HCT116 (cell line): Measurements from ENCODE around the gene PDK1. TPM values are rescaled to one million over a fixed set of nuclear protein-coding genes. Genes with fewer than 3 reads are reported as not detected.

ENCODE experiments used
- ATAC-seq: fragments of 200-7000 bp; cut with Tn5 transposase; 2 replicates; pipeline ENCODE4 v1.9.1; 2020; ENCODE audit warnings: mild to moderate bottlenecking, moderate library complexity
- BruUV-seq: library from RNA; stranded (reverse); fragments of 400-500 nt; replicated peaks from 2 replicates; lab custom pipeline; 2021; lab: Mats Ljungman, UMichigan
- CTCF ChIA-PET: fragments of 300-600 bp; sonication (Branson Sonifier 250); formaldehyde crosslinking; loops from one replicate; lab custom pipeline; 2021; ENCODE audit warnings: antibody characterized with exemption; lab: Charles Lee
- POLR2A ChIA-PET: fragments of 300-600, 350-600 bp; sonication (Branson Sonifier 250); formaldehyde crosslinking; loops from one replicate; lab custom pipeline; 2021; ENCODE audit warnings: antibody characterized with exemption; lab: Charles Lee
- RAD21 ChIA-PET, 2 experiments: fragments of 300-600 bp; sonication (Branson Sonifier 250); formaldehyde crosslinking; loops; one replicate each; lab custom pipeline; 2023; ENCODE audit warnings: low total read pairs in 2 of 2; ENCODE audit not compliant: uncharacterized antibody in 2 of 2, unreplicated experiment in 2 of 2, low non-redundant PET in 1 of 2; lab: Charles Lee
- DNase-seq: peaks from one replicate; pipeline ENCODE4 v3.0.0-alpha.2; 2010; ENCODE audit warnings: low read depth, low spot score
- H2AFZ ChIP-seq: fragments of 200-600 bp; shearing (Covaris generic), sonication (generic); 2 replicates; pipeline ENCODE4 v1.6.1; 2017; ENCODE audit warnings: low read depth, mixed run types, mixed read lengths, antibody characterized with exemption, low read length; ENCODE audit not compliant: poor library complexity, severe bottlenecking
- H3K27ac ChIP-seq: 2 replicates; pipeline ENCODE4 v1.5.1; 2012; ENCODE audit warnings: low read depth, low read length
- H3K27me3 ChIP-seq: fragments of 200-600 bp; sonication (generic); 2 replicates; pipeline ENCODE4 v1.6.1; 2016; ENCODE audit warnings: mixed run types, low read length, mixed read lengths; ENCODE audit not compliant: insufficient read depth
- H3K36me3 ChIP-seq, 2 experiments: fragments of 200-500 bp in 1 of 2; fragments of 200-600 bp in 1 of 2; sonication (Bioruptor generic) in 1 of 2; sonication (generic) in 1 of 2; 2 replicates each; pipeline versions ENCODE4 v1.5.1 to v1.6.1; 2014 to 2016; ENCODE audit warnings: low read length in 2 of 2, inconsistent platforms in 1 of 2, mixed read lengths in 1 of 2, mixed run types in 1 of 2; ENCODE audit not compliant: insufficient read depth in 2 of 2, control insufficient read depth in 1 of 2
- H3K4me1 ChIP-seq, 2 experiments: fragments of 200-600 bp in 1 of 2; sonication (generic) in 1 of 2; 2 replicates each; pipeline versions ENCODE4 v1.5.1 to v1.6.1; 2012 to 2017; ENCODE audit warnings: low read length in 2 of 2, inconsistent platforms in 1 of 2, mild to moderate bottlenecking in 1 of 2, mixed read lengths in 1 of 2, mixed run types in 1 of 2, moderate library complexity in 1 of 2; ENCODE audit not compliant: insufficient read depth in 2 of 2, control insufficient read depth in 1 of 2
- H3K4me2 ChIP-seq: fragments of 200-600 bp; sonication (generic); 2 replicates; pipeline ENCODE4 v1.6.1; 2017; ENCODE audit warnings: mixed run types, low read length, mixed read lengths
- H3K4me3 ChIP-seq, 2 experiments: fragments of 200-600 bp in 1 of 2; sonication (generic) in 1 of 2; replicated peaks in 1 of 2; 2 replicates each; pipeline ENCODE4 v1.5.1; 2011 to 2016; ENCODE audit warnings: low read length in 2 of 2, control low read depth in 1 of 2, low read depth in 1 of 2, mild to moderate bottlenecking in 1 of 2, mixed read lengths in 1 of 2, mixed run types in 1 of 2
- H3K79me2 ChIP-seq: fragments of 200-600 bp; sonication (generic); 2 replicates; pipeline ENCODE4 v1.6.1; 2017; ENCODE audit warnings: mild to moderate bottlenecking, mixed run types, low read length, moderate library complexity, mixed read lengths; ENCODE audit not compliant: insufficient read depth
- H3K9ac ChIP-seq: fragments of 200-600 bp; sonication (generic); 2 replicates; pipeline ENCODE4 v1.6.1; 2016; ENCODE audit warnings: low read length, mixed read lengths
- H3K9me2 ChIP-seq: fragments of 200-600 bp; sonication (generic), shearing (Covaris generic); 2 replicates; pipeline ENCODE4 v1.6.1; 2017; ENCODE audit warnings: mixed run types, mild to moderate bottlenecking, moderate library complexity; ENCODE audit not compliant: insufficient read depth
- H3K9me3 ChIP-seq, 2 experiments: fragments of 200-500 bp in 1 of 2; fragments of 200-600 bp in 1 of 2; sonication (Bioruptor generic) in 1 of 2; sonication (generic) in 1 of 2; 2 replicates each; pipeline ENCODE4 v1.6.1; 2014 to 2017; ENCODE audit warnings: low read length in 2 of 2, mixed read lengths in 2 of 2, inconsistent platforms in 1 of 2, low read depth in 1 of 2, mild to moderate bottlenecking in 1 of 2, mixed run types in 1 of 2, moderate library complexity in 1 of 2; ENCODE audit not compliant: control insufficient read depth in 1 of 2, insufficient read depth in 1 of 2
- H4K20me1 ChIP-seq: fragments of 200-600 bp; sonication (generic), shearing (Covaris generic); 2 replicates; pipeline ENCODE4 v1.6.1; 2017; ENCODE audit warnings: mixed run types, mild to moderate bottlenecking, moderate library complexity; ENCODE audit not compliant: insufficient read depth
- ATF3 ChIP-seq: IDR thresholded peaks from 2 replicates; pipeline ENCODE4 v1.6.1; 2012
- CEBPB ChIP-seq: IDR thresholded peaks from 2 replicates; pipeline ENCODE4 v1.6.1; 2012; ENCODE audit warnings: low read depth
- CTCF ChIP-seq, 3 experiments: fragments of 200-600 bp in 1 of 3; sonication (generic) in 1 of 3; IDR thresholded peaks in 2 of 3; conservative IDR thresholded peaks in 1 of 3; 2 replicates each; pipeline ENCODE4 v1.5.1; 2012 to 2017; ENCODE audit warnings: low read depth in 2 of 3, low read length in 2 of 3, antibody characterized with exemption in 1 of 3, borderline replicate concordance in 1 of 3, control low read depth in 1 of 3, mild to moderate bottlenecking in 1 of 3, mixed read lengths in 1 of 3, mixed run types in 1 of 3, moderate library complexity in 1 of 3; ENCODE audit not compliant: insufficient read depth in 1 of 3
- EGR1 ChIP-seq: IDR thresholded peaks from 2 replicates; pipeline ENCODE4 v1.6.1; 2012; ENCODE audit warnings: low read depth
- ELF1 ChIP-seq: IDR thresholded peaks from 2 replicates; pipeline ENCODE4 v1.6.1; 2012; ENCODE audit warnings: low read depth, borderline replicate concordance
- EZH2 ChIP-seq: fragments of 200-600 bp; sonication (generic); IDR thresholded peaks from 2 replicates; pipeline ENCODE4 v1.6.1; 2017; ENCODE audit warnings: antibody characterized with exemption, mixed run types
- EZH2phosphoT487 ChIP-seq: fragments of 200-600 bp; IDR thresholded peaks from 2 replicates; pipeline ENCODE4 v1.6.1; 2018; ENCODE audit warnings: antibody characterized with exemption, borderline replicate concordance
- JUND ChIP-seq: IDR thresholded peaks from 2 replicates; pipeline ENCODE4 v1.6.1; 2012
- MAX ChIP-seq: IDR thresholded peaks from 2 replicates; pipeline ENCODE4 v1.6.1; 2012
- POLR2A ChIP-seq: IDR thresholded peaks from 2 replicates; pipeline ENCODE4 v1.7.0; 2011; ENCODE audit warnings: borderline replicate concordance; ENCODE audit not compliant: insufficient read depth, insufficient read length; ENCODE audit errors: extremely low read depth
- POLR2AphosphoS5 ChIP-seq: IDR thresholded peaks from 2 replicates; pipeline ENCODE4 v1.6.1; 2011; ENCODE audit warnings: mild to moderate bottlenecking, low read depth, low read length, moderate library complexity
- RAD21 ChIP-seq: IDR thresholded peaks from 2 replicates; pipeline ENCODE4 v1.6.1; 2012; ENCODE audit warnings: low read depth, mild to moderate bottlenecking
- SIN3A ChIP-seq: IDR thresholded peaks from 2 replicates; pipeline ENCODE4 v1.6.1; 2012; ENCODE audit warnings: low read depth
- ZBTB33 ChIP-seq: IDR thresholded peaks from 2 replicates; pipeline ENCODE4 v1.6.1; 2011; ENCODE audit warnings: mild to moderate bottlenecking, low read length, moderate library complexity; ENCODE audit not compliant: insufficient replicate concordance; ENCODE audit errors: extremely low read depth
- ZNF274 ChIP-seq: fragments of 200-500 bp; sonication (Bioruptor generic); IDR thresholded peaks from 2 replicates; pipeline ENCODE4 v1.6.1; 2014; ENCODE audit warnings: mild to moderate bottlenecking, low read depth, low read length, inconsistent platforms
- intact Hi-C: fragments of 100-400 bp; cut with micrococcal nuclease; formaldehyde crosslinking; loops from 2 replicates; pipeline ENCODE4 v1.10.0; 2022
- total RNA-seq: library from RNA; stranded (reverse); gene quantifications from one replicate; pipeline ENCODE4 v1.2.1, GENCODE V29; 2021; ENCODE audit not compliant: unreplicated experiment

PDK1 gene
- total RNA-seq, 1 experiment from 2014 or later: 21.3 TPM

- no peak overlapping the region for H3K9ac ChIP-seq
- DNase-seq (no peak), ATAC-seq (no peak)
- no peaks in the 10 kb centered on the region for H3K27me3 ChIP-seq
- H3K4me1 ChIP-seq: no peaks in the 10 kb centered on the region
- no peak overlapping the region for H3K4me3 ChIP-seq
- no TSS peak for BruUV-seq
- no peaks in the 10 kb centered on the region for H3K79me2 ChIP-seq
- H4K20me1 ChIP-seq: no peaks in the 10 kb centered on the region
- H3K9me3 ChIP-seq: no peaks in the 10 kb centered on the region
- no peak overlapping the region for H2AFZ ChIP-seq
- intact Hi-C loops: no loop called here
- ChIA-PET CTCF (no interaction called here), POLR2A (no interaction called here), RAD21 (no interaction called here)
- no peak overlapping the region for H3K27ac ChIP-seq
- no peaks in the 10 kb centered on the region for H3K9me2 ChIP-seq
- TF ChIP-seq POLR2AphosphoS5 (no peak), POLR2A (no peak), ZNF274 (no peak), EGR1 (no peak), CEBPB (no peak), SIN3A (no peak), RAD21 (no peak), MAX (no peak), CTCF (IDR thresholded peaks at IDR 0.05 in 2 of 3, conservative IDR thresholded peaks at IDR 0.05 in 1 of 3; ENCODE audit: borderline replicate concordance in 1 of 3, insufficient read depth in 1 of 3, low read depth in 2 of 3, low read length in 2 of 3) (no peak), ELF1 (no peak), EZH2 (no peak), JUND (no peak), EZH2phosphoT487 (no peak), ZBTB33 (no peak), ATF3 (no peak)
- no peaks in the 10 kb centered on the region; a peak in 1 of 4 replicates for H3K36me3 ChIP-seq
- no peak overlapping the region for H3K4me2 ChIP-seq
These were observed 59.0 kb downstream of the PDK1 start for GRCh38 chr2:172614932-172615331.
